SH-SY5Y (cell line): ENCODE measurements around the gene FJX1.

Source experiments
- GATA2 ChIP-seq: IDR thresholded peaks from 2 replicates; pipeline ENCODE4 v1.6.1; 2011; ENCODE audit warnings: mild to moderate bottlenecking, low read depth, low read length
- GATA3 ChIP-seq: IDR thresholded peaks from 2 replicates; pipeline ENCODE4 v1.6.1; 2011; ENCODE audit warnings: low read depth, mild to moderate bottlenecking, low read length, moderate library complexity

GRCh38 chr11:35620795-35621194 lies 2.5 kb downstream of the FJX1 start:
- TF ChIP-seq GATA2 = no peak
- no peak for TF ChIP-seq GATA3
